OCI-LY1 (cell line): ENCODE data around the gene SNAI3.

ENCODE experiments used
- H2AFZ ChIP-seq: fragments of 200-600 bp; sonication (generic), shearing (Covaris generic); 2 replicates; pipeline ENCODE4 v1.6.0; 2014; ENCODE audit warnings: antibody characterized with exemption, mild to moderate bottlenecking, low read length
- H3F3A ChIP-seq: fragments of 200-600 bp; sonication (generic), shearing (Covaris generic); 2 replicates; pipeline ENCODE4 v1.6.0; 2014; ENCODE audit warnings: mild to moderate bottlenecking, antibody characterized with exemption, low read length, moderate library complexity; ENCODE audit not compliant: insufficient read depth
- H3K27ac ChIP-seq: fragments of 200-600 bp; sonication (generic); 2 replicates; pipeline ENCODE4 v1.5.1; 2014; ENCODE audit warnings: low read length, mixed run types, mild to moderate bottlenecking, low read depth; ENCODE audit not compliant: poor library complexity, severe bottlenecking
- H3K27me3 ChIP-seq: fragments of 200-600 bp; sonication (generic); 2 replicates; pipeline ENCODE4 v1.6.0; 2014; ENCODE audit warnings: antibody characterized with exemption, mild to moderate bottlenecking, low read length, moderate library complexity; ENCODE audit not compliant: insufficient read depth
- H3K36me3 ChIP-seq: fragments of 200-600 bp; sonication (generic); 2 replicates; pipeline ENCODE4 v1.6.1; 2014; ENCODE audit warnings: mild to moderate bottlenecking, antibody characterized with exemption, low read length, moderate library complexity, mixed read lengths; ENCODE audit not compliant: insufficient read depth
- H3K4me1 ChIP-seq: fragments of 200-600 bp; sonication (generic); 2 replicates; pipeline ENCODE4 v1.5.1; 2014; ENCODE audit warnings: mild to moderate bottlenecking, low read length, moderate library complexity; ENCODE audit not compliant: insufficient read depth, severe bottlenecking
- H3K4me2 ChIP-seq: fragments of 200-600 bp; sonication (generic), shearing (Covaris generic); 2 replicates; pipeline ENCODE4 v1.6.1; 2014; ENCODE audit warnings: low read length
- H3K4me3 ChIP-seq: fragments of 200-600 bp; sonication (generic); 2 replicates; pipeline ENCODE4 v1.5.1; 2014; ENCODE audit warnings: low read length, low read depth, mild to moderate bottlenecking, mixed read lengths; ENCODE audit not compliant: poor library complexity, severe bottlenecking
- H3K79me2 ChIP-seq: fragments of 200-600 bp; shearing (Covaris generic); 2 replicates; pipeline ENCODE4 v1.6.1; 2016; ENCODE audit warnings: mixed run types, low read length, mixed read lengths; ENCODE audit not compliant: insufficient read depth
- H3K9ac ChIP-seq: fragments of 200-600 bp; sonication (generic), shearing (Covaris generic); 2 replicates; pipeline ENCODE4 v1.6.1; 2014; ENCODE audit warnings: mild to moderate bottlenecking, low read length, mixed read lengths
- H3K9me2 ChIP-seq: fragments of 200-600 bp; sonication (generic), shearing (Covaris generic); 2 replicates; pipeline ENCODE4 v1.6.1; 2014; ENCODE audit warnings: low read depth, mild to moderate bottlenecking, low read length, mixed read lengths
- H3K9me3 ChIP-seq: fragments of 200-600 bp; shearing (Covaris generic); 2 replicates; pipeline ENCODE4 v1.6.1; 2014; ENCODE audit warnings: low read length, mixed read lengths
- H4K20me1 ChIP-seq: fragments of 200-600 bp; sonication (generic), shearing (Covaris generic); 2 replicates; pipeline ENCODE4 v1.6.0; 2016; ENCODE audit warnings: mild to moderate bottlenecking, low read length; ENCODE audit not compliant: insufficient read depth
- CTCF ChIP-seq: fragments of 200-600 bp; sonication (generic), shearing (Covaris generic); IDR thresholded peaks from 2 replicates; pipeline ENCODE4 v1.5.1; 2017; ENCODE audit warnings: mild to moderate bottlenecking, antibody characterized with exemption, low read length, moderate library complexity, mixed read lengths
- EZH2 ChIP-seq: fragments of 200-600 bp; sonication (generic), shearing (Covaris generic); IDR thresholded peaks from 2 replicates; pipeline ENCODE4 v1.8.0; 2017; ENCODE audit warnings: borderline replicate concordance, mixed run types, mild to moderate bottlenecking, antibody characterized with exemption, low read length, moderate library complexity, mixed read lengths

The SNAI3 gene

GRCh38 chr16:88647178-88648070, 38.9 kb downstream of the SNAI3 start:
- Histone ChIP-seq H3K79me2 (no peaks in the 10 kb centered on the region), H4K20me1 (no peaks in the 10 kb centered on the region), H3K4me2 (no peak overlapping the region; the same call in 1 of the 2 replicates), H3F3A (no peaks in the 10 kb centered on the region), H3K9ac (no peak overlapping the region), H3K9me2 (no peaks in the 10 kb centered on the region), H2AFZ (no peak overlapping the region), H3K4me3 (no peak overlapping the region), H3K27me3 (no peaks in the 10 kb centered on the region), H3K27ac (no peak overlapping the region), H3K9me3 (no peaks in the 10 kb centered on the region), H3K4me1 (peaks cover 36% of the 10 kb centered on the region), H3K36me3 (peaks cover 78% of the 10 kb centered on the region)
- no peak for TF ChIP-seq CTCF
- no peak for TF ChIP-seq EZH2

- no peaks in the 10 kb centered on the region for H3K27me3 ChIP-seq
- peaks cover 27% of the 10 kb centered on the region for H3K4me1 ChIP-seq
- H4K20me1 ChIP-seq: no peaks in the 10 kb centered on the region
Observed at GRCh38 chr16:88646345-88647034, 39.8 kb downstream of the SNAI3 start.

GRCh38 chr16:88645941-88646340, 40.4 kb downstream of the SNAI3 start:
- no peaks in the 10 kb centered on the region for H3K79me2 ChIP-seq
- no peak for TF ChIP-seq EZH2
- no peak overlapping the region for H3K9ac ChIP-seq
- no peaks in the 10 kb centered on the region for H3K9me2 ChIP-seq
- no peak overlapping the region for H3K4me3 ChIP-seq
- H3K27ac ChIP-seq: no peak overlapping the region
- H3F3A ChIP-seq: no peaks in the 10 kb centered on the region
- no peaks in the 10 kb centered on the region for H3K9me3 ChIP-seq
- no peak overlapping the region for H3K4me2 ChIP-seq
- peaks cover 22% of the 10 kb centered on the region for H3K4me1 ChIP-seq
- no peaks in the 10 kb centered on the region for H4K20me1 ChIP-seq
- peaks cover 5% of the 10 kb centered on the region for H3K27me3 ChIP-seq
- peaks cover 79% of the 10 kb centered on the region for H3K36me3 ChIP-seq
- no peak overlapping the region for H2AFZ ChIP-seq

More at GRCh38 chr16:88646345-88647034, 39.8 kb downstream of the SNAI3 start:
- Histone ChIP-seq H3K79me2 (no peaks in the 10 kb centered on the region), H3K9me2 (no peaks in the 10 kb centered on the region), H3K4me3 (no peak overlapping the region), H3K36me3 (peaks cover 79% of the 10 kb centered on the region), H3K9me3 (no peaks in the 10 kb centered on the region), H3F3A (no peaks in the 10 kb centered on the region), H3K9ac (no peak overlapping the region), H2AFZ (no peak overlapping the region), H3K27ac (no peak overlapping the region), H3K4me2 (no peak overlapping the region)
- no peak for TF ChIP-seq CTCF
- TF ChIP-seq EZH2: no peak
